ENCODE measurements around the gene SLTM. TPM values are rescaled to one million over a fixed set of nuclear protein-coding genes. Genes with fewer than 3 reads are reported as not detected.

Gene SLTM
- polyA plus RNA-seq, 1 of the 3 experiments (the other 2 are of a cell fraction) = 54.3 TPM

DNA sequence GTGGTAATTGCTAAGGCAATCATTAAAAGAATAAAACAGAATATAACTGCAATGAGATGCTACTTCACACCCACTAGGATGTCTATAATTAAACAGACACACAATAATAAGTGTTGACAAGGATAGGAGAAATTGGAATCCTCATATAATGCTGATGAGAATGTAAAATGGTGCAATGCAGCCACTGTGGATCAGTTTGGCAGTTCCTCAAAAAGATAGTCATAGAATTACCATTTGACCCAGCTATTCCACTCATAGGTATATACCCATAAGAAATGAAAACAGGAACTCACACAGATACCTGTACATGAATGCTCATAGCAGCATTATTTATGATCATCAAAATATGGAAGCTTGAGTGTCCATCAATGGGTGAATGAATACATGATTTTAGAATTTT, 44.4 kb upstream of the SLTM start:
- Histone ChIP-seq H2AFZ (ENCODE audit: low read depth) (no peak overlapping the region), H3K27ac (ENCODE audit: low read depth in 2 of 2, low read length in 1 of 2) (no peak overlapping the region), H3K4me1 (ENCODE audit: control insufficient read depth in 1 of 2, insufficient read depth in 2 of 2, low read depth in 1 of 2, low read length in 1 of 2) (no peaks in the 10 kb centered on the region), H3K9me2 (no peaks in the 10 kb centered on the region), H3K36me3 (replicated peaks in 1 of 2; ENCODE audit: control insufficient read depth in 1 of 2, insufficient read depth in 2 of 2, low read length in 1 of 2) (no peaks in the 10 kb centered on the region), H4K20me1 (ENCODE audit: insufficient read depth) (no peaks in the 10 kb centered on the region), H3K4me2 (no peak overlapping the region), H3K4me3 (ENCODE audit: low read depth in 2 of 2, low read length in 1 of 2) (no peak overlapping the region), H3K79me2 (ENCODE audit: insufficient read depth) (no peaks in the 10 kb centered on the region), H3F3A (replicated peaks; ENCODE audit: insufficient read depth) (no peaks in the 10 kb centered on the region), H3K9ac (no peak overlapping the region), H3K27me3 (ENCODE audit: insufficient read depth) (no peaks in the 10 kb centered on the region), H3K9me3 (no peaks in the 10 kb centered on the region)
- TF ChIP-seq NRF1 (IDR thresholded peaks at IDR 0.05; ENCODE audit: low read depth, low read length) = no peak
- TF ChIP-seq RXRA (IDR thresholded peaks at IDR 0.05; ENCODE audit: borderline replicate concordance, low read depth) = no peak
- CTCF ChIA-PET = interaction anchor here (1.6 to 3.7 kb wide), 2 partner anchors 516 to 551 kb away, joined by 6 to 18 read pairs; no protein-coding TSS in a partner anchor
- DNase-seq = no peak
- POLR2A ChIA-PET = no interaction called here

DNA sequence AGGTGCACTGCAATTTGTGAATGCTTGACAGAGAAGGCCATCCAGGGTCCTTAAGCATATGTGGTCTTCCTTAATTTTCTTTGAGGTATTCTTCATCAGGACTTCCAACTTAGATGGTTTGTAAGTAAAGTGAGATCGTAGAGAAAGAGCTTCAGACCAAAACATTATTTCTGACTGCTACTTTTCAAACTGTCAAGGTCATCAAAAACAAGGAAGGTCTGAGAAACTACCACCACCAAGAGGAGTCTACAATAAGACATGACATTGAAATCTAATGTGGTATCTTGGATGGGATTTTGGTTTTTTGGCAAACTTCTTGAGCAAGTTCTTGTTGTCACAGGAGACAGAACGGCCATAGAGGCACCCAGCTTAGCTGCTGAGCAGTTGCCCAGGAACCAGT, 34.0 kb upstream of the SLTM start:
- Histone ChIP-seq H3F3A (replicated peaks; ENCODE audit: insufficient read depth) (no peaks in the 10 kb centered on the region), H3K4me1 (ENCODE audit: control insufficient read depth in 1 of 2, insufficient read depth in 2 of 2, low read depth in 1 of 2, low read length in 1 of 2) (0 out of 4 replicates have a peak, but pooled peaks cover 0 to 9% of the 10 kb centered on the region in 2 experiments), H3K9ac (no peak overlapping the region), H3K9me2 (no peaks in the 10 kb centered on the region), H3K79me2 (ENCODE audit: insufficient read depth) (no peaks in the 10 kb centered on the region), H3K4me2 (no peak overlapping the region), H3K9me3 (no peaks in the 10 kb centered on the region), H3K4me3 (ENCODE audit: low read depth in 2 of 2, low read length in 1 of 2) (no peak overlapping the region), H4K20me1 (ENCODE audit: insufficient read depth) (no peaks in the 10 kb centered on the region), H3K27me3 (ENCODE audit: insufficient read depth) (no peaks in the 10 kb centered on the region), H2AFZ (ENCODE audit: low read depth) (no peak overlapping the region), H3K36me3 (replicated peaks in 1 of 2; ENCODE audit: control insufficient read depth in 1 of 2, insufficient read depth in 2 of 2, low read length in 1 of 2) (no peaks in the 10 kb centered on the region), H3K27ac (ENCODE audit: low read depth in 2 of 2, low read length in 1 of 2) (no peak overlapping the region)
- POLR2A ChIA-PET = no interaction called here
- no peak for TF ChIP-seq FOSL2 (IDR thresholded peaks at IDR 0.05; ENCODE audit: borderline replicate concordance, low read depth)
- TF ChIP-seq, protein P1, sequence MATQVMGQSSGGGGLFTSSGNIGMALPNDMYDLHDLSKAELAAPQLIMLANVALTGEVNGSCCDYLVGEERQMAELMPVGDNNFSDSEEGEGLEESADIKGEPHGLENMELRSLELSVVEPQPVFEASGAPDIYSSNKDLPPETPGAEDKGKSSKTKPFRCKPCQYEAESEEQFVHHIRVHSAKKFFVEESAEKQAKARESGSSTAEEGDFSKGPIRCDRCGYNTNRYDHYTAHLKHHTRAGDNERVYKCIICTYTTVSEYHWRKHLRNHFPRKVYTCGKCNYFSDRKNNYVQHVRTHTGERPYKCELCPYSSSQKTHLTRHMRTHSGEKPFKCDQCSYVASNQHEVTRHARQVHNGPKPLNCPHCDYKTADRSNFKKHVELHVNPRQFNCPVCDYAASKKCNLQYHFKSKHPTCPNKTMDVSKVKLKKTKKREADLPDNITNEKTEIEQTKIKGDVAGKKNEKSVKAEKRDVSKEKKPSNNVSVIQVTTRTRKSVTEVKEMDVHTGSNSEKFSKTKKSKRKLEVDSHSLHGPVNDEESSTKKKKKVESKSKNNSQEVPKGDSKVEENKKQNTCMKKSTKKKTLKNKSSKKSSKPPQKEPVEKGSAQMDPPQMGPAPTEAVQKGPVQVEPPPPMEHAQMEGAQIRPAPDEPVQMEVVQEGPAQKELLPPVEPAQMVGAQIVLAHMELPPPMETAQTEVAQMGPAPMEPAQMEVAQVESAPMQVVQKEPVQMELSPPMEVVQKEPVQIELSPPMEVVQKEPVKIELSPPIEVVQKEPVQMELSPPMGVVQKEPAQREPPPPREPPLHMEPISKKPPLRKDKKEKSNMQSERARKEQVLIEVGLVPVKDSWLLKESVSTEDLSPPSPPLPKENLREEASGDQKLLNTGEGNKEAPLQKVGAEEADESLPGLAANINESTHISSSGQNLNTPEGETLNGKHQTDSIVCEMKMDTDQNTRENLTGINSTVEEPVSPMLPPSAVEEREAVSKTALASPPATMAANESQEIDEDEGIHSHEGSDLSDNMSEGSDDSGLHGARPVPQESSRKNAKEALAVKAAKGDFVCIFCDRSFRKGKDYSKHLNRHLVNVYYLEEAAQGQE (IDR thresholded peaks at IDR 0.05; ENCODE audit: low read depth, low read length) = no peak
- no peak for TF ChIP-seq RAD21 (IDR thresholded peaks at IDR 0.05; ENCODE audit: low read length)
- TF ChIP-seq JUND (IDR thresholded peaks at IDR 0.05) = no peak
- TF ChIP-seq, protein P2, sequence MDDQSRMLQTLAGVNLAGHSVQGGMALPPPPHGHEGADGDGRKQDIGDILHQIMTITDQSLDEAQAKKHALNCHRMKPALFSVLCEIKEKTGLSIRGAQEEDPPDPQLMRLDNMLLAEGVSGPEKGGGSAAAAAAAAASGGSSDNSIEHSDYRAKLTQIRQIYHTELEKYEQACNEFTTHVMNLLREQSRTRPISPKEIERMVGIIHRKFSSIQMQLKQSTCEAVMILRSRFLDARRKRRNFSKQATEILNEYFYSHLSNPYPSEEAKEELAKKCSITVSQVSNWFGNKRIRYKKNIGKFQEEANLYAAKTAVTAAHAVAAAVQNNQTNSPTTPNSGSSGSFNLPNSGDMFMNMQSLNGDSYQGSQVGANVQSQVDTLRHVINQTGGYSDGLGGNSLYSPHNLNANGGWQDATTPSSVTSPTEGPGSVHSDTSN (IDR thresholded peaks at IDR 0.05) = no peak
- TF ChIP-seq RCOR1 (IDR thresholded peaks at IDR 0.05; ENCODE audit: low read length) = no peak
- TF ChIP-seq, protein P3, sequence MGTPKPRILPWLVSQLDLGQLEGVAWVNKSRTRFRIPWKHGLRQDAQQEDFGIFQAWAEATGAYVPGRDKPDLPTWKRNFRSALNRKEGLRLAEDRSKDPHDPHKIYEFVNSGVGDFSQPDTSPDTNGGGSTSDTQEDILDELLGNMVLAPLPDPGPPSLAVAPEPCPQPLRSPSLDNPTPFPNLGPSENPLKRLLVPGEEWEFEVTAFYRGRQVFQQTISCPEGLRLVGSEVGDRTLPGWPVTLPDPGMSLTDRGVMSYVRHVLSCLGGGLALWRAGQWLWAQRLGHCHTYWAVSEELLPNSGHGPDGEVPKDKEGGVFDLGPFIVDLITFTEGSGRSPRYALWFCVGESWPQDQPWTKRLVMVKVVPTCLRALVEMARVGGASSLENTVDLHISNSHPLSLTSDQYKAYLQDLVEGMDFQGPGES (IDR thresholded peaks at IDR 0.05; ENCODE audit: low read depth, low read length) = no peak
- no peak for TF ChIP-seq GATA2 (CRISPR knock-in tag; IDR thresholded peaks at IDR 0.05)
- TF ChIP-seq, protein P4, sequence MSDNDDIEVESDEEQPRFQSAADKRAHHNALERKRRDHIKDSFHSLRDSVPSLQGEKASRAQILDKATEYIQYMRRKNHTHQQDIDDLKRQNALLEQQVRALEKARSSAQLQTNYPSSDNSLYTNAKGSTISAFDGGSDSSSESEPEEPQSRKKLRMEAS (IDR thresholded peaks at IDR 0.05; ENCODE audit: low read depth) = no peak
- TF ChIP-seq, protein P5, sequence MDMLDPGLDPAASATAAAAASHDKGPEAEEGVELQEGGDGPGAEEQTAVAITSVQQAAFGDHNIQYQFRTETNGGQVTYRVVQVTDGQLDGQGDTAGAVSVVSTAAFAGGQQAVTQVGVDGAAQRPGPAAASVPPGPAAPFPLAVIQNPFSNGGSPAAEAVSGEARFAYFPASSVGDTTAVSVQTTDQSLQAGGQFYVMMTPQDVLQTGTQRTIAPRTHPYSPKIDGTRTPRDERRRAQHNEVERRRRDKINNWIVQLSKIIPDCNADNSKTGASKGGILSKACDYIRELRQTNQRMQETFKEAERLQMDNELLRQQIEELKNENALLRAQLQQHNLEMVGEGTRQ (IDR thresholded peaks at IDR 0.05; ENCODE audit: borderline replicate concordance, low read depth, low read length) = no peak
- no peak for TF ChIP-seq TAF1 (IDR thresholded peaks at IDR 0.05; ENCODE audit: borderline replicate concordance, low read depth, low read length)
- no peak for TF ChIP-seq EP300 (IDR thresholded peaks at IDR 0.05; ENCODE audit: borderline replicate concordance in 1 of 2, low read depth in 1 of 2, low read length in 1 of 2)
- TF ChIP-seq, protein P6, sequence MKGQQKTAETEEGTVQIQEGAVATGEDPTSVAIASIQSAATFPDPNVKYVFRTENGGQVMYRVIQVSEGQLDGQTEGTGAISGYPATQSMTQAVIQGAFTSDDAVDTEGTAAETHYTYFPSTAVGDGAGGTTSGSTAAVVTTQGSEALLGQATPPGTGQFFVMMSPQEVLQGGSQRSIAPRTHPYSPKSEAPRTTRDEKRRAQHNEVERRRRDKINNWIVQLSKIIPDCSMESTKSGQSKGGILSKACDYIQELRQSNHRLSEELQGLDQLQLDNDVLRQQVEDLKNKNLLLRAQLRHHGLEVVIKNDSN (IDR thresholded peaks at IDR 0.05; ENCODE audit: borderline replicate concordance, low read depth) = no peak
- TF ChIP-seq CHD2 (IDR thresholded peaks at IDR 0.05; ENCODE audit: low read length, partially characterized antibody) = no peak
- TF ChIP-seq RFX5 (IDR thresholded peaks at IDR 0.05; ENCODE audit: low read length) = no peak
- no peak for TF ChIP-seq TCF12 (IDR thresholded peaks at IDR 0.05)
- no peak for TF ChIP-seq FOXJ3 (CRISPR knock-in tag; IDR thresholded peaks at IDR 0.05)
- no peak for TF ChIP-seq ELF1 (IDR thresholded peaks at IDR 0.05)
- WGBS (ENCODE audit: low lambda C conversion rate) = 77% methylated on average over 2 of the region's 2 CpGs
- DNase-seq = no peak
- CTCF ChIA-PET = interaction anchor here (0.6 to 1.8 kb wide), 4 partner anchors 10 to 561 kb away, joined by 3 to 8 read pairs (median 4); no protein-coding TSS in a partner anchor
